Endothelial cell of umbilical vein (primary cell): ENCODE results near the gene CA5A. TPM values are rescaled to one million over a fixed set of nuclear protein-coding genes. Genes with fewer than 3 reads are reported as not detected.

Experiments used
- BruUV-seq: library from RNA; stranded (reverse); fragments of 400-500 nt; replicated peaks from 2 replicates; lab custom pipeline; 2021; lab: Mats Ljungman, UMichigan
- CTCF ChIA-PET: fragments of 300-600, 350-600 bp; sonication (Branson Sonifier 250); formaldehyde crosslinking; loops from one replicate; lab custom pipeline; 2021; ENCODE audit warnings: antibody characterized with exemption, inconsistent platforms; lab: Charles Lee
- POLR2A ChIA-PET: fragments of 300-600, 350-600 bp; sonication (Branson Sonifier 250); formaldehyde crosslinking; loops from one replicate; lab custom pipeline; 2021; ENCODE audit warnings: antibody characterized with exemption, inconsistent platforms; lab: Charles Lee
- DNase-seq: peaks from one replicate; pipeline ENCODE4 v3.0.0-alpha.2; 2011; ENCODE audit warnings: low read depth, low spot score
- FAIRE-seq: peaks from 2 replicates; lab custom pipeline; 2011; peaks lifted over from hg19 to GRCh38; lab: Jason Lieb, UNC
- H2AFZ ChIP-seq: 2 replicates; pipeline ENCODE4 v1.6.0; 2012; ENCODE audit warnings: low read depth, low read length, control low read depth, inconsistent platforms
- H3K27ac ChIP-seq: 2 replicates; pipeline ENCODE4 v1.5.1; 2011; ENCODE audit warnings: low read depth, mild to moderate bottlenecking, control low read depth, low read length, moderate library complexity; ENCODE audit not compliant: insufficient read depth
- H3K27me3 ChIP-seq, 2 experiments: 2 replicates each; pipeline versions ENCODE4 v1.6.0 to v1.6.1; 2011; ENCODE audit warnings: low read length in 2 of 2, mixed read lengths in 1 of 2; ENCODE audit not compliant: control insufficient read depth in 2 of 2, insufficient read depth in 2 of 2
- H3K36me3 ChIP-seq, 2 experiments: 2 replicates in 1 of 2; 3 replicates in 1 of 2; pipeline ENCODE4 v1.5.1; 2011; ENCODE audit warnings: low read length in 2 of 2, mild to moderate bottlenecking in 1 of 2, moderate library complexity in 1 of 2; ENCODE audit not compliant: control insufficient read depth in 2 of 2, insufficient read depth in 2 of 2; ENCODE audit errors: extremely low read depth in 1 of 2
- H3K4me1 ChIP-seq: 3 replicates; pipeline ENCODE4 v1.5.1; 2011; ENCODE audit warnings: mild to moderate bottlenecking, low read length; ENCODE audit not compliant: control insufficient read depth, insufficient read depth; ENCODE audit errors: extremely low read depth
- H3K4me2 ChIP-seq: 2 replicates; pipeline ENCODE4 v1.6.1; 2011; ENCODE audit warnings: low read length, control low read depth, mixed read lengths; ENCODE audit not compliant: insufficient read depth
- H3K4me3 ChIP-seq, 3 experiments: fragments of 200-600 bp in 1 of 3; sonication (generic), shearing (Covaris generic) in 1 of 3; replicated peaks in 1 of 3; 2 replicates each; pipeline ENCODE4 v1.5.1; 2011 to 2016; ENCODE audit warnings: control low read depth in 3 of 3, low read length in 3 of 3, mild to moderate bottlenecking in 2 of 3, inconsistent platforms in 1 of 3, low read depth in 1 of 3, moderate library complexity in 1 of 3; ENCODE audit not compliant: insufficient read depth in 1 of 3
- H3K79me2 ChIP-seq: 2 replicates; pipeline ENCODE4 v1.6.0; 2012; ENCODE audit warnings: low read length, inconsistent platforms; ENCODE audit not compliant: control insufficient read depth, insufficient read depth
- H3K9ac ChIP-seq: replicated peaks from 2 replicates; pipeline ENCODE3; 2011; ENCODE audit warnings: low read length, control low read depth; ENCODE audit not compliant: insufficient read depth; ENCODE audit errors: extremely low read depth
- H3K9me1 ChIP-seq: replicated peaks from 3 replicates; pipeline ENCODE4 v1.6.0; 2011; ENCODE audit warnings: mild to moderate bottlenecking, low read length; ENCODE audit not compliant: control insufficient read depth, insufficient read depth; ENCODE audit errors: extremely low read depth
- H3K9me3 ChIP-seq: replicated peaks from 2 replicates; pipeline ENCODE4 v1.5.1; 2012; ENCODE audit warnings: low read length, inconsistent platforms; ENCODE audit not compliant: control insufficient read depth, insufficient read depth
- H4K20me1 ChIP-seq: replicated peaks from 2 replicates; pipeline ENCODE3; 2011; ENCODE audit warnings: mild to moderate bottlenecking, low read length; ENCODE audit not compliant: control insufficient read depth, insufficient read depth; ENCODE audit errors: extremely low read depth
- CTCF ChIP-seq, 2 donors: IDR thresholded peaks; 1 replicate in 1 of 2; 2 replicates in 1 of 2; pipeline ENCODE4 v1.5.1; 2011; ENCODE audit warnings: low read length in 2 of 2, mild to moderate bottlenecking in 2 of 2, moderate library complexity in 2 of 2, control low read depth in 1 of 2, inconsistent platforms in 1 of 2, low read depth in 1 of 2; ENCODE audit not compliant: insufficient read depth in 1 of 2; ENCODE audit errors: extremely low read depth in 1 of 2
- FOS ChIP-seq: IDR thresholded peaks from 2 replicates; pipeline ENCODE4 v1.6.1; 2011; ENCODE audit warnings: mild to moderate bottlenecking, low read length, moderate library complexity, borderline replicate concordance; ENCODE audit not compliant: insufficient read depth
- GATA2 ChIP-seq: IDR thresholded peaks from 2 replicates; pipeline ENCODE4 v1.7.0; 2011; ENCODE audit warnings: low read depth, mild to moderate bottlenecking, moderate library complexity, mixed read lengths, low read length; ENCODE audit not compliant: insufficient read length, insufficient read depth
- JUN ChIP-seq: IDR thresholded peaks from 2 replicates; pipeline ENCODE4 v1.6.1; 2011; ENCODE audit warnings: borderline replicate concordance, low read depth; ENCODE audit not compliant: insufficient read length, insufficient read depth
- MAX ChIP-seq: IDR thresholded peaks from 2 replicates; pipeline ENCODE4 v1.6.1; 2011; ENCODE audit not compliant: insufficient read depth, insufficient read length
- MYC ChIP-seq: IDR thresholded peaks from one replicate; pipeline ENCODE4 v1.6.1; 2011; ENCODE audit warnings: mild to moderate bottlenecking, low read depth, low read length
- POLR2AphosphoS5 ChIP-seq: IDR thresholded peaks from 2 replicates; pipeline ENCODE4 v1.6.1; 2012; ENCODE audit warnings: low read depth, mild to moderate bottlenecking, control low read depth, low read length, moderate library complexity; ENCODE audit not compliant: insufficient read depth
- dilution Hi-C: fragments of 300-500 bp; cut with MboI; formaldehyde crosslinking; loops from one replicate; pipeline ENCODE4 v1.15.0; 2019; ENCODE audit warnings: low sequenced_read_pairs; ENCODE audit not compliant: extremely low pct_ligation_motif_present
- intact Hi-C: fragments of 100-400 bp; cut with micrococcal nuclease; formaldehyde crosslinking; loops from one replicate; pipeline ENCODE4 v1.10.0; 2022
- polyA plus RNA-seq, 4 experiments: library from polyadenylated mRNA; depleted of rRNA in 3 of 4; stranded (reverse) in 3 of 4; unstranded in 1 of 4; fragments of >200 nt; gene quantifications; 2 replicates each; pipeline versions ENCODE4 v1.2.1 to v1.2.3, GENCODE V29; 2011 to 2012; ENCODE audit warnings: missing spikeins in 1 of 4
- total RNA-seq: library from RNA; stranded (reverse); gene quantifications from 2 replicates; pipeline ENCODE4 v1.2.3, GENCODE V29; 2021

Gene CA5A
- total and polyA plus RNA-seq, 2 donors (not counting 3 experiments of a cell fraction or from before 2014, with no cell fraction given): not detected

- intact Hi-C loops: loop anchor here (5.0 to 10.0 kb wide), 2 partner anchors 175 to 612 kb away; no protein-coding TSS in a partner anchor
- H2AFZ ChIP-seq: no peak overlapping the region
- H3K9ac ChIP-seq: peak overlapping the region; percentile 99
- H3K9me1 ChIP-seq: no peaks in the 10 kb centered on the region
- no peak for FAIRE-seq
- H4K20me1 ChIP-seq: no peaks in the 10 kb centered on the region
- H3K27me3 ChIP-seq: no peaks in the 10 kb centered on the region
- peaks cover 0 to 2% of the 10 kb centered on the region in 2 experiments for H3K36me3 ChIP-seq
- ChIA-PET CTCF (interaction anchor here (0.9 to 3.2 kb wide), 3 partner anchors 10 to 184 kb away, joined by 3 to 7 read pairs (median 4); no protein-coding TSS in a partner anchor), POLR2A (no interaction called here)
- no TSS peak for BruUV-seq
- no peaks in the 10 kb centered on the region for H3K9me3 ChIP-seq
- peaks cover 40% of the 10 kb centered on the region for H3K4me1 ChIP-seq
- dilution Hi-C loops: no loop called here
- TF ChIP-seq GATA2: no peak
- no peak for TF ChIP-seq POLR2AphosphoS5
- TF ChIP-seq CTCF (IDR thresholded peaks at IDR 0.05; ENCODE audit: extremely low read depth in 1 of 2, insufficient read depth in 1 of 2, low read depth in 1 of 2, low read length in 2 of 2): no peak
- TF ChIP-seq JUN: no peak
- TF ChIP-seq MAX: no peak
- no peak for TF ChIP-seq FOS
- no peak for TF ChIP-seq MYC
- no peak for DNase-seq
- H3K4me3 ChIP-seq: peak overlapping the region in 1 of 3 experiments; percentile 81
- H3K27ac ChIP-seq: peak overlapping the region; percentile 84
- H3K79me2 ChIP-seq: peaks cover 60% of the 10 kb centered on the region
- peak overlapping the region; percentile 78 for H3K4me2 ChIP-seq
These were observed 16.4 kb upstream of the CA5A start for GRCh38 chr16:87952751-87953150.
